H9 (cell line): ENCODE results near the gene CHRNA9. TPM values are rescaled to one million over a fixed set of nuclear protein-coding genes. Genes with fewer than 3 reads are reported as not detected.

ENCODE experiments used
- DNase-seq: peaks from one replicate; pipeline ENCODE4 v3.0.0-alpha.2; 2017
- H2AFZ ChIP-seq: one replicate; pipeline ENCODE4 v1.6.1; 2013; ENCODE audit warnings: mild to moderate bottlenecking, low read length, control low read depth, moderate library complexity
- H2AK5ac ChIP-seq: 2 replicates; pipeline ENCODE4 v1.6.1; 2013; ENCODE audit warnings: low read length, control low read depth, mixed read lengths; ENCODE audit not compliant: insufficient read length
- H2BK120ac ChIP-seq: one replicate; pipeline ENCODE4 v1.6.1; 2013; ENCODE audit warnings: low read depth, mild to moderate bottlenecking, low read length, control low read depth, inconsistent platforms; ENCODE audit not compliant: poor library complexity, severe bottlenecking
- H2BK12ac ChIP-seq: 2 replicates; pipeline ENCODE4 v1.6.1; 2013; ENCODE audit warnings: low read length, control low read depth, mixed read lengths, low read depth; ENCODE audit not compliant: insufficient read length
- H2BK15ac ChIP-seq: 2 replicates; pipeline ENCODE4 v1.6.1; 2013; ENCODE audit warnings: low read depth, low read length, control low read depth
- H2BK20ac ChIP-seq: one replicate; pipeline ENCODE4 v1.6.1; 2013; ENCODE audit warnings: low read depth, mild to moderate bottlenecking, low read length, control low read depth, inconsistent platforms; ENCODE audit not compliant: poor library complexity, severe bottlenecking
- H2BK5ac ChIP-seq: 2 replicates; pipeline ENCODE4 v1.6.1; 2013; ENCODE audit warnings: low read length, control low read depth, mixed read lengths; ENCODE audit not compliant: insufficient read length
- H3K14ac ChIP-seq: 2 replicates; pipeline ENCODE4 v1.6.1; 2013; ENCODE audit warnings: low read length, control low read depth; ENCODE audit not compliant: insufficient read depth
- H3K18ac ChIP-seq: 2 replicates; pipeline ENCODE4 v1.6.1; 2013; ENCODE audit warnings: low read depth, mild to moderate bottlenecking, mixed read lengths, low read length, control low read depth; ENCODE audit not compliant: insufficient read length
- H3K23ac ChIP-seq: 2 replicates; pipeline ENCODE4 v1.6.1; 2013; ENCODE audit warnings: low read length, control low read depth, mixed read lengths, low read depth; ENCODE audit not compliant: insufficient read length
- H3K23me2 ChIP-seq: 2 replicates; pipeline ENCODE4 v1.6.1; 2013; ENCODE audit warnings: low read depth, mild to moderate bottlenecking, mixed read lengths, low read length, control low read depth; ENCODE audit not compliant: insufficient read length, poor library complexity, severe bottlenecking
- H3K27ac ChIP-seq: 2 replicates; pipeline ENCODE4 v1.5.1; 2013; ENCODE audit warnings: low read length, control low read depth, mixed read lengths, low read depth; ENCODE audit not compliant: insufficient read length
- H3K27me3 ChIP-seq: 2 replicates; pipeline ENCODE4 v1.6.1; 2013; ENCODE audit warnings: low read length, control low read depth, inconsistent platforms; ENCODE audit not compliant: insufficient read depth
- H3K4ac ChIP-seq: 2 replicates; pipeline ENCODE4 v1.6.1; 2013; ENCODE audit warnings: low read depth, mild to moderate bottlenecking, control low read depth, inconsistent platforms, low read length, moderate library complexity
- H3K4me1 ChIP-seq: 2 replicates; pipeline ENCODE4 v1.6.1; 2013; ENCODE audit warnings: low read length, control low read depth, inconsistent platforms; ENCODE audit not compliant: insufficient read depth
- H3K4me2 ChIP-seq: 2 replicates; pipeline ENCODE4 v1.6.1; 2013; ENCODE audit warnings: low read length, control low read depth, mixed read lengths; ENCODE audit not compliant: insufficient read length, insufficient read depth
- H3K56ac ChIP-seq: 2 replicates; pipeline ENCODE4 v1.6.1; 2013; ENCODE audit warnings: low read depth, mild to moderate bottlenecking, mixed read lengths, low read length, control low read depth; ENCODE audit not compliant: insufficient read length
- H3K79me1 ChIP-seq: 2 replicates; pipeline ENCODE4 v1.6.1; 2013; ENCODE audit warnings: low read depth, mild to moderate bottlenecking, moderate library complexity, low read length, control low read depth, inconsistent platforms; ENCODE audit not compliant: insufficient read depth, poor library complexity, severe bottlenecking
- H3K79me2 ChIP-seq: 2 replicates; pipeline ENCODE4 v1.6.1; 2013; ENCODE audit warnings: low read length, control low read depth, inconsistent platforms; ENCODE audit not compliant: insufficient read depth
- H3K9ac ChIP-seq: 2 replicates; pipeline ENCODE4 v1.6.1; 2013; ENCODE audit warnings: low read length, control low read depth, mixed read lengths; ENCODE audit not compliant: insufficient read length; ENCODE audit errors: extremely low read depth
- H3K9me3 ChIP-seq: one replicate; pipeline ENCODE4 v1.6.1; 2013; ENCODE audit warnings: low read depth, low read length, inconsistent platforms; ENCODE audit not compliant: control insufficient read depth
- H3T11ph ChIP-seq: one replicate; pipeline ENCODE4 v1.6.1; 2013; ENCODE audit warnings: mild to moderate bottlenecking, low read length, control low read depth, inconsistent platforms
- H4K20me1 ChIP-seq: one replicate; pipeline ENCODE4 v1.6.1; 2013; ENCODE audit not compliant: control insufficient read depth, insufficient read length, insufficient read depth
- H4K5ac ChIP-seq: 2 replicates; pipeline ENCODE4 v1.6.1; 2013; ENCODE audit warnings: low read depth, mild to moderate bottlenecking, mixed read lengths, low read length, control low read depth; ENCODE audit not compliant: insufficient read length
- H4K8ac ChIP-seq: replicated peaks from 2 replicates; pipeline ENCODE4 v1.6.1; 2013; ENCODE audit warnings: low read length, control low read depth, mixed read lengths, low read depth; ENCODE audit not compliant: insufficient read length
- H4K91ac ChIP-seq: 2 replicates; pipeline ENCODE4 v1.6.1; 2013; ENCODE audit warnings: low read depth, mild to moderate bottlenecking, moderate library complexity, mixed read lengths, low read length, control low read depth; ENCODE audit not compliant: insufficient read length
- H3K27ac Mint-ChIP-seq, 3 experiments: 2 replicates in 2 of 3; 3 replicates in 1 of 3; pipeline ENCODE4 v1.8.0; 2020 to 2021; ENCODE audit warnings: mixed read lengths in 3 of 3, mild to moderate bottlenecking in 1 of 3, moderate library complexity in 1 of 3
- H3K27me3 Mint-ChIP-seq: 2 replicates; pipeline ENCODE4 v1.8.0; 2021; ENCODE audit warnings: low read depth, mild to moderate bottlenecking, moderate library complexity, mixed read lengths
- H3K36me3 Mint-ChIP-seq, 3 experiments: 2 replicates in 2 of 3; 3 replicates in 1 of 3; pipeline ENCODE4 v1.8.0; 2020 to 2021; ENCODE audit warnings: low read depth in 3 of 3, mixed read lengths in 3 of 3; ENCODE audit not compliant: insufficient read depth in 1 of 3
- H3K4me1 Mint-ChIP-seq, 2 experiments: 2 replicates each; pipeline ENCODE4 v1.8.0; 2020; ENCODE audit warnings: mixed read lengths in 2 of 2
- H3K4me3 Mint-ChIP-seq, 2 experiments: 2 replicates in 1 of 2; 3 replicates in 1 of 2; pipeline ENCODE4 v1.8.0; 2020 to 2021; ENCODE audit warnings: mild to moderate bottlenecking in 2 of 2, mixed read lengths in 2 of 2, moderate library complexity in 1 of 2
- H3K9me3 Mint-ChIP-seq, 2 experiments: 2 replicates in 1 of 2; 3 replicates in 1 of 2; pipeline ENCODE4 v1.8.0; 2020; ENCODE audit warnings: mild to moderate bottlenecking in 2 of 2, mixed read lengths in 2 of 2, moderate library complexity in 1 of 2
- WGBS: extraction: QIAGEN DNeasy Blood & Tissue Kit; methylation state at CpG from one replicate; pipeline ENCODE4 v1.1.7; 2013; ENCODE audit warnings: missing lambda C conversion rate, low lambda C conversion rate, mixed read lengths; ENCODE audit not compliant: insufficient read length; ENCODE audit errors: extremely low coverage; 5-methylcytosine and 5-hydroxymethylcytosine counted together
- total RNA-seq: library from RNA; stranded (reverse); gene quantifications from 2 replicates; pipeline ENCODE4 v1.2.1, GENCODE V29; 2021
- TF ChIP-seq, protein P1 (sequence below): fragments of 200-600 bp; sonication (generic); conservative IDR thresholded peaks from 3 replicates; pipeline ENCODE4 v1.8.0; 2021; ENCODE audit warnings: antibody characterized with exemption, mild to moderate bottlenecking

Gene CHRNA9
- total RNA-seq, 1 experiment from 2014 or later, result 1.2 TPM

DNA sequence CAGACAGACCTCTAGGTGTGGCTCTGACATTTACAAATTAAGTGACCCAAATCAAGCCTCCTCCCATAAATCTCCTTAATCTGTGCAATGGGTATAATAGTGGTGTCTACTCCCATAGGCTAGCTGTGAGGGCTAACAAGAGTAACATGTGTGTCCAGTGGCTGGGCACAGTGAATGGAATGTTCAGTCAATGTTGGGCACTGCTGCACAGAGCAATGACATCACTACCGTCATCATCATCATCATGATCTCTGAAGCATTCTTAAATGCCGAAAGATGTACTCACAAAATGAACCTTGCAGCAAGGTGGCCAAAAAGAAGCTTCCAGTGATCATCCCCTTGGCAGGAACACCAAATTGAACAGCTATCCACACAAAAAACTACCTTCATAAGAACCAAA lies 43.5 kb downstream of the CHRNA9 start:
- Histone ChIP-seq H2AFZ (no peak overlapping the region), H3K79me1 (no peaks in the 10 kb centered on the region), H3K56ac (no peak overlapping the region), H3K9ac (no peak overlapping the region), H3K27me3 (no peaks in the 10 kb centered on the region), H2BK5ac (no peak overlapping the region), H3K4me2 (no peak overlapping the region), H4K5ac (no peak overlapping the region), H3T11ph (no peak overlapping the region), H4K91ac (no peak overlapping the region), H4K8ac (no peak overlapping the region), H2BK120ac (no peak overlapping the region), H3K4ac (no peak overlapping the region), H3K9me3 (no peaks in the 10 kb centered on the region), H3K27ac (no peak overlapping the region), H3K18ac (no peak overlapping the region), H2BK12ac (no peak overlapping the region), H3K23me2 (no peaks in the 10 kb centered on the region), H4K20me1 (no peaks in the 10 kb centered on the region), H2AK5ac (no peak overlapping the region), H3K14ac (no peak overlapping the region), H3K79me2 (no peaks in the 10 kb centered on the region), H3K23ac (no peak overlapping the region), H3K4me1 (peaks cover 2% of the 10 kb centered on the region; the same call in 1 of the 2 replicates), H2BK20ac (no peak overlapping the region), H2BK15ac (no peak overlapping the region)
- no peak overlapping the region for H3K27ac Mint-ChIP-seq
- peaks cover 10% of the 10 kb centered on the region in 2 experiments for H3K4me1 Mint-ChIP-seq
- H3K27me3 Mint-ChIP-seq, result peaks cover 2% of the 10 kb centered on the region; the same call in 1 of the 2 replicates
- no peaks in the 10 kb centered on the region for H3K36me3 Mint-ChIP-seq
- H3K9me3 Mint-ChIP-seq, result no peaks in the 10 kb centered on the region
- no CpG with 5 or more reads among the region's 2 CpGs for WGBS
- TF ChIP-seq, protein P1, sequence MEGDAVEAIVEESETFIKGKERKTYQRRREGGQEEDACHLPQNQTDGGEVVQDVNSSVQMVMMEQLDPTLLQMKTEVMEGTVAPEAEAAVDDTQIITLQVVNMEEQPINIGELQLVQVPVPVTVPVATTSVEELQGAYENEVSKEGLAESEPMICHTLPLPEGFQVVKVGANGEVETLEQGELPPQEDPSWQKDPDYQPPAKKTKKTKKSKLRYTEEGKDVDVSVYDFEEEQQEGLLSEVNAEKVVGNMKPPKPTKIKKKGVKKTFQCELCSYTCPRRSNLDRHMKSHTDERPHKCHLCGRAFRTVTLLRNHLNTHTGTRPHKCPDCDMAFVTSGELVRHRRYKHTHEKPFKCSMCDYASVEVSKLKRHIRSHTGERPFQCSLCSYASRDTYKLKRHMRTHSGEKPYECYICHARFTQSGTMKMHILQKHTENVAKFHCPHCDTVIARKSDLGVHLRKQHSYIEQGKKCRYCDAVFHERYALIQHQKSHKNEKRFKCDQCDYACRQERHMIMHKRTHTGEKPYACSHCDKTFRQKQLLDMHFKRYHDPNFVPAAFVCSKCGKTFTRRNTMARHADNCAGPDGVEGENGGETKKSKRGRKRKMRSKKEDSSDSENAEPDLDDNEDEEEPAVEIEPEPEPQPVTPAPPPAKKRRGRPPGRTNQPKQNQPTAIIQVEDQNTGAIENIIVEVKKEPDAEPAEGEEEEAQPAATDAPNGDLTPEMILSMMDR, result no peak
- no peak overlapping the region for H3K4me3 Mint-ChIP-seq
- no peak for DNase-seq
